Measurements from ENCODE around the gene SPPL2B.

DNA sequence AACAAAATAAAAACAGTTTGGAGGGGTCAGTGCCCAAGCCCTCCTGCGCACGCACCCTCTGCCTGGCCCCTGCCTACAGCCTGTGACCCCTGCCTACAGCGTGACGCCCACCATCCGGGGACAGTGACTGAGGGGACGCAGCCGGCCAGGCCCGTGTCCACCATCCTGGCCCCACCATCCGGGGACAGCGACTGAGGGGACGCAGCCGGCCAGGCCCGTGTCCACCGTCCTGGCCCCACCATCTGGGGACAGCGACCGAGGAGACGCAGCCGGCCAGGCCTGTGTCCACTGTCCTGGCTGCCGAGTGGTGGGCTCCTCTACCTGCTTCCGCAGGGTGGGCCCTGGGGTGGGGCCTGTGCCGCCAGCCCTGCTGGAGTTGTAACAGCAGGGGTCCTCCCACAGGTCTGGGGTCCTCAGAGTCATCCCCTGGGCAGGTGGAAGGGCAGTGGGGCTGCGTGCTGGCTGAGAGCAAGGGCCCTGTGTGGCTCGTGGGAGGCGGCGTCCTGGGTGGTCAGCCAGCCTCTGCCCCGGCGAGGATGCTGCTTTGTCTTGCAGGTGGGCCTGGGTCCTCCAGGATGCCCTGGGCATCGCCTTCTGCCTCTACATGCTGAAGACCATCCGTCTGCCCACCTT, 14.3 kb downstream of the SPPL2B start:
- TF ChIP-seq HDAC1 (IDR thresholded peaks at IDR 0.05) = no peak
- no peak for TF ChIP-seq IRF2 (CRISPR knock-in tag; IDR thresholded peaks at IDR 0.05)
- no peak for TF ChIP-seq U2AF1 (optimal IDR thresholded peaks at IDR 0.05; ENCODE audit: low read depth, low read length)
- no peak for TF ChIP-seq SMC3 (conservative IDR thresholded peaks at IDR 0.05; ENCODE audit: insufficient read depth, low read depth, low read length)
- no peak for TF ChIP-seq KLF10 (CRISPR knock-in tag; IDR thresholded peaks at IDR 0.05)
- TF ChIP-seq POLR2A (conservative IDR thresholded peaks at IDR 0.05) = no peak
- TF ChIP-seq, protein P1, sequence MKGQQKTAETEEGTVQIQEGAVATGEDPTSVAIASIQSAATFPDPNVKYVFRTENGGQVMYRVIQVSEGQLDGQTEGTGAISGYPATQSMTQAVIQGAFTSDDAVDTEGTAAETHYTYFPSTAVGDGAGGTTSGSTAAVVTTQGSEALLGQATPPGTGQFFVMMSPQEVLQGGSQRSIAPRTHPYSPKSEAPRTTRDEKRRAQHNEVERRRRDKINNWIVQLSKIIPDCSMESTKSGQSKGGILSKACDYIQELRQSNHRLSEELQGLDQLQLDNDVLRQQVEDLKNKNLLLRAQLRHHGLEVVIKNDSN (CRISPR knock-in tag; IDR thresholded peaks at IDR 0.05) = no peak
- TF ChIP-seq WHSC1 (IDR thresholded peaks at IDR 0.05; ENCODE audit: low read length) = no peak
- no peak for TF ChIP-seq JUN (IDR thresholded peaks at IDR 0.05; ENCODE audit: borderline replicate concordance, low read depth, low read length)
- no peak for TF ChIP-seq JUN (CRISPR knock-in tag; IDR thresholded peaks at IDR 0.05; ENCODE audit: borderline replicate concordance)
- no peak for TF ChIP-seq TEAD4 (IDR thresholded peaks at IDR 0.05; ENCODE audit: low read length)
- TF ChIP-seq TEAD4 (CRISPR knock-in tag; IDR thresholded peaks at IDR 0.05; ENCODE audit: borderline replicate concordance) = no peak
- TF ChIP-seq, protein P2, sequence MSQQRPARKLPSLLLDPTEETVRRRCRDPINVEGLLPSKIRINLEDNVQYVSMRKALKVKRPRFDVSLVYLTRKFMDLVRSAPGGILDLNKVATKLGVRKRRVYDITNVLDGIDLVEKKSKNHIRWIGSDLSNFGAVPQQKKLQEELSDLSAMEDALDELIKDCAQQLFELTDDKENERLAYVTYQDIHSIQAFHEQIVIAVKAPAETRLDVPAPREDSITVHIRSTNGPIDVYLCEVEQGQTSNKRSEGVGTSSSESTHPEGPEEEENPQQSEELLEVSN (IDR thresholded peaks at IDR 0.05; ENCODE audit: borderline replicate concordance in 1 of 2, extremely low read depth in 1 of 2, insufficient read depth in 1 of 2, insufficient read length in 1 of 2, low read depth in 1 of 2, low read length in 1 of 2, poor library complexity in 1 of 2, severe bottlenecking in 1 of 2) = no peak
- TF ChIP-seq MXI1 (IDR thresholded peaks at IDR 0.05; ENCODE audit: low read depth, low read length) = no peak
- no peak for TF ChIP-seq CBX3 (IDR thresholded peaks at IDR 0.05; ENCODE audit: borderline replicate concordance in 1 of 2, low read length in 2 of 2)
- TF ChIP-seq SMAD3 (CRISPR knock-in tag; conservative IDR thresholded peaks at IDR 0.05) = no peak

Data from K562 (cell line).